GM21723 (cell line): ENCODE measurements around the gene HNRNPA1L2.
"Not testable (repeated sequence)": the region's sequence is repeated elsewhere in the genome, so short reads cannot be mapped to it uniquely, and the experiment has no call there.

Experiments used
- ATAC-seq: cut with Tn5 transposase; IDR thresholded peaks from one replicate; pipeline ENCODE4 v1.9.1; 2021; ENCODE audit warnings: mild to moderate bottlenecking, moderate library complexity; ENCODE audit not compliant: unreplicated experiment

HNRNPA1L2 gene

GRCh38 chr13:52644108-52644507, 1.9 kb downstream of the HNRNPA1L2 start:
- no peak for ATAC-seq

- ATAC-seq: no peak
These were observed 4.7 kb downstream of the HNRNPA1L2 start for GRCh38 chr13:52646967-52647366.

- ATAC-seq: no peak
These were observed 8.5 kb downstream of the HNRNPA1L2 start for GRCh38 chr13:52650731-52651130.

GRCh38 chr13:52651897-52652195, 9.6 kb downstream of the HNRNPA1L2 start:
- ATAC-seq: peak; percentile 21

GRCh38 chr13:52652196-52652979, 10.2 kb downstream of the HNRNPA1L2 start, which contains the start of gene SUGT1:
SUGT1 (plus strand) TSS chr13:52652836; CDS start chr13:52652921, 85 bp downstream.
- peak; percentile 96 for ATAC-seq

- peak; percentile 43 for ATAC-seq
These were observed 10.7 kb downstream of the HNRNPA1L2 start for GRCh38 chr13:52652980-52653303.

GRCh38 chr13:52659340-52659739, 17.1 kb downstream of the HNRNPA1L2 start:
- no peak for ATAC-seq

- ATAC-seq: no peak
These were observed 22.0 kb downstream of the HNRNPA1L2 start for GRCh38 chr13:52664272-52664671.

GRCh38 chr13:52665325-52665724, 23.1 kb downstream of the HNRNPA1L2 start:
- no peak for ATAC-seq

- no peak for ATAC-seq
These were observed 27.4 kb downstream of the HNRNPA1L2 start for GRCh38 chr13:52669677-52670076.

GRCh38 chr13:52670726-52671125, 28.5 kb downstream of the HNRNPA1L2 start:
- no peak for ATAC-seq

GRCh38 chr13:52673465-52673864, 31.2 kb downstream of the HNRNPA1L2 start:
- no peak for ATAC-seq

- no peak for ATAC-seq
These were observed 35.6 kb downstream of the HNRNPA1L2 start for GRCh38 chr13:52677823-52678222.

GRCh38 chr13:52685806-52686205, 43.6 kb downstream of the HNRNPA1L2 start:
- ATAC-seq: not testable (repeated sequence)

- no peak for ATAC-seq
These were observed 44.1 kb downstream of the HNRNPA1L2 start for GRCh38 chr13:52686376-52686775.
